ENCODE measurements around the gene SLC2A5. TPM values are rescaled to one million over a fixed set of nuclear protein-coding genes. Genes with fewer than 3 reads are reported as not detected.

SLC2A5 gene
- total RNA-seq, 6 donors from 2014 or later = 0.30 to 11.5 (median 1.2) TPM

GRCh38 chr1:9013819-9014218 lies 55.6 kb downstream of the SLC2A5 start:
- no peak for ATAC-seq (ENCODE audit: low FRiP score in 2 of 2)

GRCh38 chr1:9010781-9011323 lies 58.6 kb downstream of the SLC2A5 start:
- Histone ChIP-seq H3K9me3 (no peaks in the 10 kb centered on the region), H3K4me1 (peaks cover 0 to 9% (median 4%) of the 10 kb centered on the region in 4 donors), H3K27ac (peak overlapping the region in 1 of 4 donors; percentile 11), H3K36me3 (no peaks in the 10 kb centered on the region), H3K4me3 (no peak overlapping the region), H3K27me3 (no peaks in the 10 kb centered on the region)
- DNase-seq (peak in 1 of 2 donors; percentile 65), ATAC-seq (ENCODE audit: low FRiP score in 2 of 2) (peak; percentile 38 to 63)
- TF ChIP-seq, protein P1, sequence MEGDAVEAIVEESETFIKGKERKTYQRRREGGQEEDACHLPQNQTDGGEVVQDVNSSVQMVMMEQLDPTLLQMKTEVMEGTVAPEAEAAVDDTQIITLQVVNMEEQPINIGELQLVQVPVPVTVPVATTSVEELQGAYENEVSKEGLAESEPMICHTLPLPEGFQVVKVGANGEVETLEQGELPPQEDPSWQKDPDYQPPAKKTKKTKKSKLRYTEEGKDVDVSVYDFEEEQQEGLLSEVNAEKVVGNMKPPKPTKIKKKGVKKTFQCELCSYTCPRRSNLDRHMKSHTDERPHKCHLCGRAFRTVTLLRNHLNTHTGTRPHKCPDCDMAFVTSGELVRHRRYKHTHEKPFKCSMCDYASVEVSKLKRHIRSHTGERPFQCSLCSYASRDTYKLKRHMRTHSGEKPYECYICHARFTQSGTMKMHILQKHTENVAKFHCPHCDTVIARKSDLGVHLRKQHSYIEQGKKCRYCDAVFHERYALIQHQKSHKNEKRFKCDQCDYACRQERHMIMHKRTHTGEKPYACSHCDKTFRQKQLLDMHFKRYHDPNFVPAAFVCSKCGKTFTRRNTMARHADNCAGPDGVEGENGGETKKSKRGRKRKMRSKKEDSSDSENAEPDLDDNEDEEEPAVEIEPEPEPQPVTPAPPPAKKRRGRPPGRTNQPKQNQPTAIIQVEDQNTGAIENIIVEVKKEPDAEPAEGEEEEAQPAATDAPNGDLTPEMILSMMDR (IDR thresholded peaks at IDR 0.05) = no peak
- peak in 1 of 2 donors; percentile 18 for TF ChIP-seq POLR2AphosphoS5 (IDR thresholded peaks at IDR 0.05)
- no peak for TF ChIP-seq POLR2A (IDR thresholded peaks at IDR 0.05)
- 49 to 53% methylated on average over 8 of the region's 8 CpGs for WGBS, 2 donors

More at GRCh38 chr1:9013819-9014218, 55.6 kb downstream of the SLC2A5 start:
- Histone ChIP-seq H3K36me3 (no peaks in the 10 kb centered on the region), H3K27me3 (no peaks in the 10 kb centered on the region), H3K9me3 (no peaks in the 10 kb centered on the region), H3K27ac (no peak overlapping the region), H3K4me1 (peaks cover 0 to 9% (median 4%) of the 10 kb centered on the region in 4 donors), H3K4me3 (no peak overlapping the region)
- WGBS, 2 donors = 85 to 86% methylated on average over 8 of the region's 8 CpGs
- TF ChIP-seq POLR2AphosphoS5 (IDR thresholded peaks at IDR 0.05) (no peak), EP300 (IDR thresholded peaks at IDR 0.05) (no peak), POLR2A (IDR thresholded peaks at IDR 0.05) (no peak)
- TF ChIP-seq, protein P1 (IDR thresholded peaks at IDR 0.05) = no peak
- DNase-seq = no peak

GRCh38 chr1:9009438-9010370 lies 59.7 kb downstream of the SLC2A5 start:
- no peak for TF ChIP-seq POLR2A (IDR thresholded peaks at IDR 0.05)
- TF ChIP-seq, protein P1 (IDR thresholded peaks at IDR 0.05) = peak; percentile 33 to 58 (median 46)
- no peak overlapping the region for H3K4me3 ChIP-seq
- no peaks in the 10 kb centered on the region for H3K36me3 ChIP-seq
- DNase-seq (peak; percentile 36 to 87), ATAC-seq (ENCODE audit: low FRiP score in 2 of 2) (no peak)
- H3K27me3 ChIP-seq = no peaks in the 10 kb centered on the region
- H3K27ac ChIP-seq = no peak overlapping the region
- 54 to 69% methylated on average over 14 to 21 of the region's 21 CpGs for WGBS, 2 donors
- peaks cover 0 to 14% (median 7%) of the 10 kb centered on the region in 4 donors for H3K4me1 ChIP-seq
- H3K9me3 ChIP-seq = no peaks in the 10 kb centered on the region

GRCh38 chr1:9008236-9008635 lies 61.2 kb downstream of the SLC2A5 start:
- TF ChIP-seq POLR2A (IDR thresholded peaks at IDR 0.05) (no peak), POLR2AphosphoS5 (IDR thresholded peaks at IDR 0.05) (no peak), EP300 (IDR thresholded peaks at IDR 0.05) (no peak)
- TF ChIP-seq, protein P1 (IDR thresholded peaks at IDR 0.05) = no peak
- Histone ChIP-seq H3K9me3 (no peaks in the 10 kb centered on the region), H3K36me3 (no peaks in the 10 kb centered on the region), H3K27me3 (no peaks in the 10 kb centered on the region), H3K4me1 (peaks cover 0 to 14% (median 7%) of the 10 kb centered on the region in 4 donors), H3K4me3 (no peak overlapping the region), H3K27ac (no peak overlapping the region)
- ATAC-seq (ENCODE audit: low FRiP score in 2 of 2) (no peak), DNase-seq (no peak)
- 86 to 92% methylated on average over 10 of the region's 10 CpGs for WGBS, 2 donors
